HepG2 (cell line): Measurements from ENCODE around the gene S100P. TPM values are rescaled to one million over a fixed set of nuclear protein-coding genes. Genes with fewer than 3 reads are reported as not detected.
A peak's percentile ranks its signal among the peaks of the same experiment; 100 is the strongest.

Experiments used
- CCAR2 ChIP-seq: fragments of 200-400 bp; formaldehyde crosslinking; optimal IDR thresholded peaks from 2 replicates; pipeline ENCODE3; 2018; ENCODE audit warnings: low read depth, mild to moderate bottlenecking, low read length, moderate library complexity
- ETV6 ChIP-seq: sonication (generic); formaldehyde crosslinking; conservative IDR thresholded peaks from 2 replicates; pipeline ENCODE4 v1.4.0; 2020; ENCODE audit warnings: missing genetic modification reagents
- HIC2 ChIP-seq: sonication (generic); formaldehyde crosslinking; IDR thresholded peaks from 2 replicates; pipeline ENCODE4 v1.9.0; 2022; ENCODE audit warnings: low read depth, missing genetic modification reagents
- HNRNPLL ChIP-seq: fragments of 200-400 bp; formaldehyde crosslinking; IDR thresholded peaks from 2 replicates; pipeline ENCODE4 v1.6.1; 2017; ENCODE audit warnings: mild to moderate bottlenecking, low read depth, low read length; ENCODE audit not compliant: poor library complexity, severe bottlenecking
- KDM4B ChIP-seq: sonication (generic); formaldehyde crosslinking; IDR thresholded peaks from 2 replicates; pipeline ENCODE4 v1.4.0; 2020; ENCODE audit warnings: missing genetic modification reagents
- MAZ ChIP-seq, 2 experiments: sonication (generic) in 1 of 2; formaldehyde crosslinking in 1 of 2; IDR thresholded peaks; 2 replicates each; pipeline versions ENCODE4 v1.5.0 to v1.6.1; 2012 to 2020; ENCODE audit warnings: low read depth in 2 of 2, mild to moderate bottlenecking in 2 of 2, borderline replicate concordance in 1 of 2, improper control_type of control experiment in 1 of 2, low read length in 1 of 2, missing genetic modification reagents in 1 of 2, moderate library complexity in 1 of 2
- NPAS2 ChIP-seq: sonication (generic); formaldehyde crosslinking; IDR thresholded peaks from 2 replicates; pipeline ENCODE4 v1.8.0; 2022; ENCODE audit warnings: mild to moderate bottlenecking, missing genetic modification reagents, borderline replicate concordance
- PATZ1 ChIP-seq: sonication (generic); formaldehyde crosslinking; IDR thresholded peaks from 2 replicates; pipeline ENCODE4 v1.4.0; 2020; ENCODE audit warnings: missing genetic modification reagents
- SOX6 ChIP-seq, 2 experiments: fragments of 450-650 bp in 1 of 2; sonication (generic) in 1 of 2; formaldehyde crosslinking in 1 of 2; IDR thresholded peaks; 2 replicates each; pipeline versions ENCODE4 v1.4.0 to v1.6.1; 2017 to 2020; ENCODE audit warnings: antibody characterized with exemption in 1 of 2, mild to moderate bottlenecking in 1 of 2, missing genetic modification reagents in 1 of 2
- STAT5B ChIP-seq: sonication (generic); formaldehyde crosslinking; IDR thresholded peaks from 2 replicates; pipeline ENCODE4 v1.4.0; 2020; ENCODE audit warnings: missing genetic modification reagents
- ZMYM2 ChIP-seq: sonication (generic); formaldehyde crosslinking; IDR thresholded peaks from 2 replicates; pipeline ENCODE4 v1.8.0; 2022; ENCODE audit warnings: mild to moderate bottlenecking, missing genetic modification reagents
- ZNF564 ChIP-seq: sonication (generic); formaldehyde crosslinking; IDR thresholded peaks from 2 replicates; pipeline ENCODE4 v1.8.1; 2023; ENCODE audit warnings: mild to moderate bottlenecking, missing genetic modification reagents
- ZNF619 ChIP-seq: sonication (generic); formaldehyde crosslinking; IDR thresholded peaks from 2 replicates; pipeline ENCODE4 v1.4.0; 2020; ENCODE audit warnings: mild to moderate bottlenecking, missing genetic modification reagents
- ZNF687 ChIP-seq: sonication (generic); formaldehyde crosslinking; IDR thresholded peaks from 2 replicates; pipeline ENCODE4 v1.5.1; 2020; ENCODE audit warnings: mild to moderate bottlenecking, missing genetic modification reagents, moderate library complexity
- ZNF792 ChIP-seq: IDR thresholded peaks from 2 replicates; pipeline ENCODE4 v1.6.1; 2016
- polyA plus RNA-seq, 8 experiments: library from polyadenylated mRNA; depleted of rRNA in 3 of 8; stranded (reverse) in 7 of 8; unstranded in 1 of 8; fragments of >200 nt; fragmentation: Illumina TruSeq in 4 of 8; extraction: Trizol in 4 of 8; gene quantifications; 2 replicates each; pipeline versions ENCODE4 v1.2.1 to v1.2.3, GENCODE V29; 2011 to 2016; ENCODE audit warnings: low read depth in 4 of 8, missing spikeins in 1 of 8, mixed read lengths in 1 of 8; ENCODE audit not compliant: insufficient read depth in 1 of 8
- total RNA-seq, 5 experiments: library from RNA; depleted of rRNA; stranded (reverse); fragments of >200 nt; fragmentation: Illumina TruSeq; extraction: Trizol; gene quantifications; 2 replicates each; pipeline ENCODE4 v1.2.3, GENCODE V29; 2016; ENCODE audit warnings: low read depth in 1 of 5
- TF ChIP-seq, protein P1 (sequence below): sonication (generic); formaldehyde crosslinking; IDR thresholded peaks from 2 replicates; pipeline ENCODE4; 2020; ENCODE audit warnings: missing genetic modification reagents, mild to moderate bottlenecking, borderline replicate concordance

Gene S100P
- total and polyA plus RNA-seq, 2 of the 13 experiments (the other 11 are each of a cell fraction or from before 2014, with no cell fraction given) = 278 to 1,649 TPM

DNA sequence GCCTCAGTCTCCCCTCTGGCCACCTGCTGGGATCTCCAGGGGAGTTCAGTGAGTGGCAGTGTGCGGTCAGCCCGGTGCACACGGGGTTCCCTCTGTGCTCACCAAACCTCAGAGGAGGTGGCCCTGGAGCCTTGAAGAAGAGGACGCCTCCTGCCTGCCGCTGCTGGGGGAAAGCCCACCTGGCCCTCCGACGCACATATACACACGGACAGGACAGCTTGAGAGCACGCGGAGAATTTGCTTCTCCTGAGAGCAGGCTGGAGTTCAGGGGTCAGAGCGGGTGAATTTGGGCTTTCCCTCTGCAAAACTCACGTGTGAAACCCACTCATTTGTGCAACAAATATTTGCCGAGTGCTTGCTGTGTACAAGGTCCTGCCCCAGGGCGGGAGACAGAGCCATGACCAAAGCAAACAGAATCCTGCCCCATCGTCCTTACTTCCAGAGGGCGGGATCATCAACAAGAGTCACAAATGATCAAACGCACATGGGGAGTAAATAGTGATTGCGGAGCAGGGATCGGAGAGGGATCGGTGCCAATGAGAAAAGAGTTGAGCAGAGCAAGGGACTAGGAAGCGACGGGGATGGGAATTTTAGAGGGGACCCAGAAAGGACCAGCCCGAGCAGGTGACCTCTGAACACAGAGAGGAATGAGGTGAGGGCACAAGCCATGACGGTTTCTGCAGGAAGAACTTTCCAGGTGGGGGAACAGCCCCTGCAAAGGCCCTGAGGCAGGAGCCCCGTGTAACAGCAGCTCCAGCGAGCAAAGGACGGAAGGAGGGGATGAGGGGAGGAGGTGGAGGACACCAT is 39.9 kb downstream of the S100P start (continued):
- TF ChIP-seq, protein P1, sequence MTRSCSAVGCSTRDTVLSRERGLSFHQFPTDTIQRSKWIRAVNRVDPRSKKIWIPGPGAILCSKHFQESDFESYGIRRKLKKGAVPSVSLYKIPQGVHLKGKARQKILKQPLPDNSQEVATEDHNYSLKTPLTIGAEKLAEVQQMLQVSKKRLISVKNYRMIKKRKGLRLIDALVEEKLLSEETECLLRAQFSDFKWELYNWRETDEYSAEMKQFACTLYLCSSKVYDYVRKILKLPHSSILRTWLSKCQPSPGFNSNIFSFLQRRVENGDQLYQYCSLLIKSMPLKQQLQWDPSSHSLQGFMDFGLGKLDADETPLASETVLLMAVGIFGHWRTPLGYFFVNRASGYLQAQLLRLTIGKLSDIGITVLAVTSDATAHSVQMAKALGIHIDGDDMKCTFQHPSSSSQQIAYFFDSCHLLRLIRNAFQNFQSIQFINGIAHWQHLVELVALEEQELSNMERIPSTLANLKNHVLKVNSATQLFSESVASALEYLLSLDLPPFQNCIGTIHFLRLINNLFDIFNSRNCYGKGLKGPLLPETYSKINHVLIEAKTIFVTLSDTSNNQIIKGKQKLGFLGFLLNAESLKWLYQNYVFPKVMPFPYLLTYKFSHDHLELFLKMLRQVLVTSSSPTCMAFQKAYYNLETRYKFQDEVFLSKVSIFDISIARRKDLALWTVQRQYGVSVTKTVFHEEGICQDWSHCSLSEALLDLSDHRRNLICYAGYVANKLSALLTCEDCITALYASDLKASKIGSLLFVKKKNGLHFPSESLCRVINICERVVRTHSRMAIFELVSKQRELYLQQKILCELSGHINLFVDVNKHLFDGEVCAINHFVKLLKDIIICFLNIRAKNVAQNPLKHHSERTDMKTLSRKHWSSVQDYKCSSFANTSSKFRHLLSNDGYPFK (CRISPR knock-in tag) = no peak
- TF ChIP-seq ZMYM2 (CRISPR knock-in tag) (peak; percentile 60; the same call in 1 of the 2 replicates), HNRNPLL (no peak), PATZ1 (peak; percentile 72), ZNF564 (CRISPR knock-in tag) (peak; percentile 90; the same call in 1 of the 2 replicates), HIC2 (CRISPR knock-in tag) (no peak; the same call in 1 of the 2 replicates), ZNF687 (peak; percentile 88), NPAS2 (CRISPR knock-in tag) (no peak), CCAR2 (no peak), SOX6 (IDR thresholded peaks at IDR 0.05) (no peak), SOX6 (CRISPR knock-in tag; IDR thresholded peaks at IDR 0.05) (peak; percentile 90), MAZ (IDR thresholded peaks at IDR 0.05; ENCODE audit: borderline replicate concordance, low read depth, low read length) (no peak), MAZ (CRISPR knock-in tag; IDR thresholded peaks at IDR 0.05; ENCODE audit: low read depth) (0 out of 2 replicates have a peak, but pooled peaks have one; percentile 42), ETV6 (CRISPR knock-in tag) (no peak), KDM4B (CRISPR knock-in tag) (no peak; the same call in 1 of the 2 replicates), ZNF792 (CRISPR knock-in tag) (no peak; the same call in 1 of the 2 replicates), ZNF619 (CRISPR knock-in tag) (peak; percentile 82; the same call in 1 of the 2 replicates), STAT5B (no peak)
